ENCODE measurements around the gene CPEB3. TPM values are rescaled to one million over a fixed set of nuclear protein-coding genes. Genes with fewer than 3 reads are reported as not detected.

Gene CPEB3
- total RNA-seq, 1 donor from 2014 or later, result 13.6 TPM

DNA sequence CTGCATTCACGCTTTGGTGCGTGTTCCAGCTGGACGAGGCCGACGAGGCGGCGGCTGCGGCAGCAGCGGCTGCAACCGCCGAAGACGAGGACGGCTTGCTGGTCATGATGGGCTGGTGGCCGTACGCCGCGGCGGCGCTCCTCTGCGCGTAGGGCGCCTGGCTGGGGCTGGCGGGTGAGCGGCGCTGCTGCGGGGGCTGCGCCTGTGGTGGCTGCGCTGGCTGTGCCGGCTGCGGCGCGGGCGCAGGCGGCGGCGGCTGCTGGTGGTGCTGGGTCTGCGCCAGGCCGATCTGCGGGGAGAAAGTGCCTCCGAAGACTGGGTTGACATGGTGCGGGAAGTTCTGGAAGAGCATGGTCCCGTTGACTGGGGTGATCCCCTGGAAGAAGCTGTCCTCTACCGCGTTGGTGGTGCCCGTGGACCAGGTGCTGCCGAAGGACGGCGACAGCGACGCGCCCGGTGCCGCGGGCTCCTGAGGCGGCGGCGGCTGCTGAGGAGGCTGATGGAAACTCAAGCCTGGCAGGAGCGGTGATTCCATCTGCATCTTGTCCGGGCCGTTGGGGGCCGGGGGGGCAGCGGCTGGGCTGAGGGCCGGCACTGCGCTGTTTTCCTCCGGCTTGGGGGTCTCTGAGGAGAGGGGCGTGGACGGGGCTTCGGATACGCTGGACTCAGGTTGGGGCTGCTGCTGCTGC is 51.1 kb downstream of the CPEB3 start:
- Histone ChIP-seq H3K27ac (replicated peaks) (peak overlapping the region; percentile 92), H3K4me1 (peaks cover 75% of the 10 kb centered on the region), H3K36me3 (peaks cover 2% of the 10 kb centered on the region), H3K9me3 (replicated peaks) (no peaks in the 10 kb centered on the region), H3K4me3 (peak overlapping the region; percentile 81), H3K27me3 (ENCODE audit: low read depth) (no peaks in the 10 kb centered on the region)
- no peak for TF ChIP-seq CTCF (IDR thresholded peaks at IDR 0.05; ENCODE audit: borderline replicate concordance)
- DNase-seq, result peak; percentile 46
- intact Hi-C loops (cut with micrococcal nuclease), result loop anchor here (5.0 kb wide), 1 partner anchor 53 kb away; the partner anchor contains the start of genes CPEB3 and MARCHF5

DNA sequence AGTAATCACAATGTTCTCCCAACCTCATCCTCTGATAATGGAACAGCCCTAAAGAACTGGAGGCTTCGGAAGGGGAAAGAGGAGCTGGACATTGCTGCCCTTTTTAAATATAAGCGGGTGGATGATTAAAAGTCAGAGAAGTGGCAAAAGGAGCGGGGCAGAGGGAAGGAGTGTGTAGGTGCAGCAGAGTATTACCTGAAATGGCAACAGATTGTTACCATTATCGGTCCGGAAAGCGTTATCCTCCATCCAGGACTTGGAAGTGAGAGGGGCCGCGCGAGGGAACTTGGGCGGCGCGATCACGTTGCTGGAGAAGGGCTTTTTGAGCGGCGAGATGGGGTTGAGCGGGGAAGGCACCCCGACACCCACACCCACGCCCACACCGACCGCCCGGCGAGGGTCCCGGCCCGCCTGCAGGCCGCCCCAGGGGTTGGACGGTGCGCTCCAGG is 51.7 kb downstream of the CPEB3 start:
- H3K27me3 ChIP-seq (ENCODE audit: low read depth), result no peaks in the 10 kb centered on the region
- H3K36me3 ChIP-seq, result peaks cover 8% of the 10 kb centered on the region
- DNase-seq, result no peak
- peak overlapping the region; percentile 81 for H3K4me3 ChIP-seq
- peaks cover 75% of the 10 kb centered on the region for H3K4me1 ChIP-seq
- intact Hi-C loops (cut with micrococcal nuclease), result loop anchor here (5.0 kb wide), 1 partner anchor 53 kb away; the partner anchor contains the start of genes CPEB3 and MARCHF5
- peak overlapping the region; percentile 92 for H3K27ac ChIP-seq (replicated peaks)
- TF ChIP-seq CTCF (IDR thresholded peaks at IDR 0.05; ENCODE audit: borderline replicate concordance), result no peak
- no peaks in the 10 kb centered on the region for H3K9me3 ChIP-seq (replicated peaks)

GRCh38 chr10:92238586-92239098 is 52.2 kb downstream of the CPEB3 start:
- H3K36me3 ChIP-seq, result peaks cover 10% of the 10 kb centered on the region
- H3K4me3 ChIP-seq, result peak overlapping the region; percentile 81
- H3K27ac ChIP-seq (replicated peaks), result peak overlapping the region; percentile 92
- H3K9me3 ChIP-seq (replicated peaks), result no peaks in the 10 kb centered on the region
- H3K4me1 ChIP-seq, result peaks cover 74% of the 10 kb centered on the region
- TF ChIP-seq CTCF (IDR thresholded peaks at IDR 0.05; ENCODE audit: borderline replicate concordance), result no peak
- no peak for DNase-seq
- no peaks in the 10 kb centered on the region for H3K27me3 ChIP-seq (ENCODE audit: low read depth)
- intact Hi-C loops (cut with micrococcal nuclease), result loop anchor here (5.0 kb wide), 1 partner anchor 54 kb away; the partner anchor contains the start of genes CPEB3 and MARCHF5

GRCh38 chr10:92238054-92238585 is 52.8 kb downstream of the CPEB3 start:
- no peak for TF ChIP-seq CTCF (IDR thresholded peaks at IDR 0.05; ENCODE audit: borderline replicate concordance)
- Histone ChIP-seq H3K27me3 (ENCODE audit: low read depth) (no peaks in the 10 kb centered on the region), H3K27ac (replicated peaks) (peak overlapping the region; percentile 92), H3K36me3 (peaks cover 14% of the 10 kb centered on the region), H3K9me3 (replicated peaks) (no peaks in the 10 kb centered on the region), H3K4me3 (peak overlapping the region; percentile 81), H3K4me1 (peaks cover 74% of the 10 kb centered on the region)
- intact Hi-C loops (cut with micrococcal nuclease), result loop anchor here (5.0 kb wide), 1 partner anchor 54 kb away; the partner anchor contains the start of genes CPEB3 and MARCHF5
- DNase-seq, result no peak

- no peak for DNase-seq
- H3K36me3 ChIP-seq, result peaks cover 34% of the 10 kb centered on the region
Measured at GRCh38 chr10:92231196-92231595, 59.7 kb downstream of the CPEB3 start.

More at GRCh38 chr10:92231196-92231595, 59.7 kb downstream of the CPEB3 start:
- TF ChIP-seq CTCF (IDR thresholded peaks at IDR 0.05; ENCODE audit: borderline replicate concordance), result no peak
- Histone ChIP-seq H3K4me1 (peaks cover 61% of the 10 kb centered on the region), H3K9me3 (replicated peaks) (no peaks in the 10 kb centered on the region), H3K4me3 (no peak overlapping the region), H3K27me3 (ENCODE audit: low read depth) (no peaks in the 10 kb centered on the region), H3K27ac (replicated peaks) (no peak overlapping the region)
- intact Hi-C loops (cut with micrococcal nuclease), result no loop called here

Measured in left ventricle myocardium inferior (tissue), 1 donor.